B cell (primary cell): ENCODE results near the gene ARHGAP22. TPM values are rescaled to one million over a fixed set of nuclear protein-coding genes. Genes with fewer than 3 reads are reported as not detected.
"Not testable (repeated sequence)": the region's sequence is repeated elsewhere in the genome, so short reads cannot be mapped to it uniquely, and the experiment has no call there.

ENCODE experiments used
- ATAC-seq: fragments of 200-7000 bp; cut with Tn5 transposase; one replicate; pipeline ENCODE4 v1.10.0; 2021; ENCODE audit warnings: low read depth, mild to moderate bottlenecking, moderate number of reproducible peaks, moderate library complexity
- CTCF ChIA-PET: fragments of 350-600 bp; sonication (Branson Sonifier 250); formaldehyde crosslinking; loops from one replicate; lab custom pipeline; 2021; ENCODE audit warnings: antibody characterized with exemption, inconsistent platforms; lab: Charles Lee
- POLR2A ChIA-PET: fragments of 350-600 bp; sonication (Branson Sonifier 250); formaldehyde crosslinking; loops from one replicate; lab custom pipeline; 2021; ENCODE audit warnings: antibody characterized with exemption; lab: Charles Lee
- DNase-seq: peaks from one replicate; pipeline ENCODE4 v3.0.0; 2013
- H2AFZ ChIP-seq: 2 replicates; pipeline ENCODE4 v1.6.1; 2012; ENCODE audit warnings: mild to moderate bottlenecking, low read depth, low read length; ENCODE audit not compliant: insufficient read depth, poor library complexity, severe bottlenecking
- H3K27ac ChIP-seq, 2 donors: 1 replicate in 1 of 2; 2 replicates in 1 of 2; pipeline ENCODE4 v1.5.1; 2012 to 2013; ENCODE audit warnings: low read length in 2 of 2, mild to moderate bottlenecking in 2 of 2, moderate library complexity in 1 of 2
- H3K27me3 ChIP-seq, 4 experiments: fragments of 200-600 bp in 1 of 4; sonication (generic) in 1 of 4; replicated peaks in 1 of 4; 1 replicate in 2 of 4; 2 replicates in 2 of 4; pipeline versions ENCODE4 v1.6.1 to v1.7.0; 2013 to 2016; ENCODE audit warnings: low read length in 3 of 4, mild to moderate bottlenecking in 2 of 4, mixed read lengths in 1 of 4, moderate library complexity in 1 of 4; ENCODE audit not compliant: insufficient read depth in 4 of 4, control insufficient read depth in 3 of 4; ENCODE audit errors: control extremely low read depth in 1 of 4
- H3K36me3 ChIP-seq, 2 experiments: replicated peaks in 1 of 2; 1 replicate in 1 of 2; 2 replicates in 1 of 2; pipeline versions ENCODE4 v1.6.1 to v1.7.1; 2013; ENCODE audit warnings: low read length in 1 of 2; ENCODE audit not compliant: insufficient read depth in 2 of 2, control insufficient read depth in 1 of 2; ENCODE audit errors: control extremely low read depth in 1 of 2, extremely low read depth in 1 of 2
- H3K4me1 ChIP-seq, 2 donors: fragments of 200-600 bp in 1 of 2; sonication (generic) in 1 of 2; 1 replicate in 1 of 2; 2 replicates in 1 of 2; pipeline versions ENCODE4 v1.5.1 to v1.6.1; 2013 to 2017; ENCODE audit warnings: low read length in 2 of 2; ENCODE audit not compliant: control insufficient read depth in 2 of 2, insufficient read depth in 2 of 2
- H3K4me2 ChIP-seq: replicated peaks from 2 replicates; pipeline ENCODE3; 2012; ENCODE audit warnings: mild to moderate bottlenecking, low read depth, low read length; ENCODE audit not compliant: poor library complexity, severe bottlenecking
- H3K4me3 ChIP-seq, 5 experiments: fragments of 200-600 bp in 1 of 5; sonication (generic) in 1 of 5; 1 replicate in 3 of 5; 2 replicates in 2 of 5; pipeline versions ENCODE4 v1.5.1 to v1.7.0; 2011 to 2016; ENCODE audit warnings: low read length in 4 of 5, mild to moderate bottlenecking in 4 of 5, low read depth in 2 of 5, control low read depth in 1 of 5, moderate library complexity in 1 of 5; ENCODE audit not compliant: insufficient read depth in 1 of 5; ENCODE audit errors: control extremely low read depth in 1 of 5, extremely low read depth in 1 of 5
- H3K79me2 ChIP-seq: fragments of 200-600 bp; sonication (generic); one replicate; pipeline ENCODE4 v1.6.0; 2016; ENCODE audit warnings: low read length; ENCODE audit not compliant: control insufficient read depth, insufficient read depth
- H3K9ac ChIP-seq: fragments of 200-600 bp; sonication (generic); 2 replicates; pipeline ENCODE4 v1.6.1; 2017; ENCODE audit warnings: mild to moderate bottlenecking, low read length, moderate library complexity
- H3K9me3 ChIP-seq, 3 donors: one replicate each; pipeline versions ENCODE4 v1.6.1 to v1.7.1; 2013; ENCODE audit warnings: low read length in 2 of 3; ENCODE audit not compliant: control insufficient read depth in 2 of 3, insufficient read depth in 1 of 3; ENCODE audit errors: control extremely low read depth in 1 of 3
- H4K20me1 ChIP-seq: 2 replicates; pipeline ENCODE4 v1.6.0; 2012; ENCODE audit warnings: mild to moderate bottlenecking, low read length; ENCODE audit not compliant: insufficient read depth, control insufficient read depth, poor library complexity, severe bottlenecking
- H3K27ac Mint-ChIP-seq: one replicate; pipeline ENCODE4 v1.8.0; 2021; ENCODE audit warnings: mixed read lengths
- H3K27me3 Mint-ChIP-seq: one replicate; pipeline ENCODE4 v1.8.0; 2021; ENCODE audit warnings: mixed read lengths
- H3K4me1 Mint-ChIP-seq: one replicate; pipeline ENCODE4 v1.8.0; 2021; ENCODE audit warnings: mixed read lengths
- H3K4me3 Mint-ChIP-seq: one replicate; pipeline ENCODE4 v1.8.0; 2021; ENCODE audit warnings: mixed read lengths
- H3K9me3 Mint-ChIP-seq: one replicate; pipeline ENCODE4 v1.8.0; 2022; ENCODE audit warnings: mixed read lengths; ENCODE audit not compliant: insufficient read depth
- CTCF ChIP-seq: fragments of 200-600 bp; IDR thresholded peaks from one replicate; pipeline ENCODE4 v1.8.0; 2022; ENCODE audit warnings: antibody characterized with exemption, mild to moderate bottlenecking
- EZH2 ChIP-seq: IDR thresholded peaks from 2 replicates; pipeline ENCODE4 v1.6.1; 2012; ENCODE audit warnings: borderline replicate concordance, low read depth, mild to moderate bottlenecking, moderate library complexity, low read length; ENCODE audit not compliant: insufficient read depth, poor library complexity, severe bottlenecking
- WGBS: methylation state at CpG from one replicate; pipeline ENCODE4 v1.1.5; 2013; ENCODE audit warnings: missing lambda C conversion rate; ENCODE audit not compliant: insufficient coverage; 5-methylcytosine and 5-hydroxymethylcytosine counted together
- intact Hi-C: fragments of 100-400 bp; cut with micrococcal nuclease; formaldehyde crosslinking; loops from one replicate; pipeline ENCODE4 v1.10.0; 2022
- polyA plus RNA-seq: library from polyadenylated mRNA; depleted of rRNA; stranded (reverse); fragments of >200 nt; gene quantifications from 2 replicates; pipeline ENCODE4 v1.2.3, GENCODE V29; 2012
- total RNA-seq, 2 donors: library from RNA; stranded (reverse); fragments of 120-200 nt in 1 of 2; gene quantifications; 1 replicate in 1 of 2; 2 replicates in 1 of 2; pipeline versions ENCODE4 v1.2.3 to v1.2.4, GENCODE V29; 2013 to 2022

ARHGAP22 gene
- total and polyA plus RNA-seq, 2 donors (not counting 1 experiment from before 2014, with no cell fraction given), result 1.9 to 2.0 TPM

GRCh38 chr10:48645600-48645999, 40.7 kb upstream of the ARHGAP22 start:
- intact Hi-C loops, result no loop called here
- Mint-ChIP-seq H3K27me3 (peaks cover 11% of the 10 kb centered on the region), H3K9me3 (no peaks in the 10 kb centered on the region), H3K27ac (no peak overlapping the region), H3K4me3 (no peak overlapping the region), H3K4me1 (no peaks in the 10 kb centered on the region)
- no peaks in the 10 kb centered on the region for H3K36me3 ChIP-seq
- no peak overlapping the region for H3K4me2 ChIP-seq
- TF ChIP-seq EZH2 (no peak), CTCF (no peak)
- H3K79me2 ChIP-seq, result no peaks in the 10 kb centered on the region
- peaks cover 0 to 7% (median 4%) of the 10 kb centered on the region in 3 donors for H3K9me3 ChIP-seq
- no peak overlapping the region for H3K4me3 ChIP-seq
- H3K4me1 ChIP-seq, result no peaks in the 10 kb centered on the region
- ChIA-PET POLR2A (no interaction called here), CTCF (interaction anchor here (1.0 to 2.4 kb wide), 2 partner anchors 11 to 31 kb away, joined by 4 to 12 read pairs; no protein-coding TSS in a partner anchor)
- DNase-seq (no peak), ATAC-seq (no peak)
- WGBS, result no CpG with 5 or more reads among the region's 1 CpG
- no peaks in the 10 kb centered on the region for H3K27me3 ChIP-seq
- no peak overlapping the region for H2AFZ ChIP-seq
- H4K20me1 ChIP-seq, result no peaks in the 10 kb centered on the region
- H3K9ac ChIP-seq, result no peak overlapping the region
- H3K27ac ChIP-seq, result no peak overlapping the region

GRCh38 chr10:48641099-48641690, 36.3 kb upstream of the ARHGAP22 start:
- H3K4me3 ChIP-seq, ATAC-seq, H3K27ac Mint-ChIP-seq, DNase-seq, H3K79me2 ChIP-seq, H3K9me3 Mint-ChIP-seq, H3K4me1 ChIP-seq, H3K9ac ChIP-seq, H3K27ac ChIP-seq, H4K20me1 ChIP-seq, H3K36me3 ChIP-seq, H3K9me3 ChIP-seq, intact Hi-C loops, H2AFZ ChIP-seq, POLR2A ChIA-PET, H3K4me3 Mint-ChIP-seq, H3K4me2 ChIP-seq: not testable (repeated sequence)
- peaks cover 26% of the 10 kb centered on the region for H3K27me3 Mint-ChIP-seq
- H3K4me1 Mint-ChIP-seq, result peaks cover 15% of the 10 kb centered on the region
- CTCF ChIA-PET, result interaction anchor here (1.0 to 10.3 kb wide), 2 partner anchors 16 to 89 kb away, joined by 3 to 100 read pairs; no protein-coding TSS in a partner anchor
- WGBS, result no CpG with 5 or more reads among the region's 4 CpGs
- peaks cover 0 to 15% (median 6%) of the 10 kb centered on the region in 4 experiments for H3K27me3 ChIP-seq
